GM21717 (cell line): ENCODE measurements around the gene PAN3.
"Not testable (repeated sequence)": the region's sequence is repeated elsewhere in the genome, so short reads cannot be mapped to it uniquely, and the experiment has no call there.

Source experiments
- ATAC-seq: cut with Tn5 transposase; IDR thresholded peaks from one replicate; pipeline ENCODE4 v1.9.1; 2021; ENCODE audit warnings: mild to moderate bottlenecking, moderate library complexity; ENCODE audit not compliant: unreplicated experiment

Gene PAN3

DNA sequence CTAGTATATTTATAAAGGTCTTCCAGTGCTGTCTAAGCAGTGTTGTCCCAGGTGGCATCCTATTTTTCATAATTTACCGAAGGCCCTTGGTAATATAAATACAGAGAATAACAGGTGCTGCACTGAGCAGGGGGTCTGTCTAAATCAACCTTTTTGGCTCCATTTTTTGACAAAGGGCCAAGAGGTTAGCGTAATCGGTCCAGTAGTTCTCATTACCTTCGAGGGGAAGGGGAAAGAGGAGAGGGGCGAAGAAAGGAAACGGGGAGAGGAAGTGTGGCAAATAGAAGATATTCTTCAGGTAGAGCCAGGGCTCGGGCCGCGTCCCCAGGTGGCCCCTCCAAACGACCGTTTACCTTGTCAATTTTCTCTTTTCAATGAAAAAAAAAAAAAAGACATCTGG, 749 bp upstream of the PAN3 start:
- peak; percentile 3 for ATAC-seq

DNA sequence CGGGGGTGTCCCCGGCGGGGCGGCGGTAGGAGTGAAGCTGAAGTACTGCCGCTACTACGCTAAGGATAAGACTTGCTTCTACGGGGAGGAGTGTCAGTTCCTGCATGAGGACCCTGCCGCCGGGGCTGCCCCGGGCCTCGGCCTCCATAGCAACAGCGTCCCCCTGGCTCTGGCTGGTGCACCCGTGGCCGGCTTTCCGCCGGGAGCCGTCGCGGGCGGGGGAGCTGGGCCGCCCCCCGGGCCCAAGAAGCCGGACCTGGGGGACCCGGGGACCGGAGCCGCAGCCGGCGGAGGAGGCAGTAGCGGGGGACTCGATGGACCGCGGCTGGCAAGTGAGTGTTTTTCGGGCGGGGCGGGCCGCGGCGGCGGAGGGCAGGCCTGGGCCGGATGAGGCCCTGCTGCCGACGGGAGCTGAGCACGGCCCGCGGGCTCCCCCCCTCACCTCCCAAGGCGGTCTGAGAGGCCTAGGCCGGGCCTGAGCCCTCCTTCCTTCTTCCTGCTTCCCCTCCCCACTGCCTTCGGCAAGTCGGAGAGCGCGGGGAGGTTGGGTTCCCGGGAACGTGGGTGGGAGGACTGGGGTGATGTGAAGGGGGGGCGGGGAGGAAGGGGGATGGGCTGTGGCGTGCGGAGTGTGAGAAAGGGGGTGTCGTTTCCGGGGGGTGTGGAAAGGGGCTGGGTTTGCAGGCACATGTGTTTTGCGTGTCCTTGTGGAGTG, 568 bp downstream of the PAN3 start:
- peak; percentile 43 for ATAC-seq

DNA sequence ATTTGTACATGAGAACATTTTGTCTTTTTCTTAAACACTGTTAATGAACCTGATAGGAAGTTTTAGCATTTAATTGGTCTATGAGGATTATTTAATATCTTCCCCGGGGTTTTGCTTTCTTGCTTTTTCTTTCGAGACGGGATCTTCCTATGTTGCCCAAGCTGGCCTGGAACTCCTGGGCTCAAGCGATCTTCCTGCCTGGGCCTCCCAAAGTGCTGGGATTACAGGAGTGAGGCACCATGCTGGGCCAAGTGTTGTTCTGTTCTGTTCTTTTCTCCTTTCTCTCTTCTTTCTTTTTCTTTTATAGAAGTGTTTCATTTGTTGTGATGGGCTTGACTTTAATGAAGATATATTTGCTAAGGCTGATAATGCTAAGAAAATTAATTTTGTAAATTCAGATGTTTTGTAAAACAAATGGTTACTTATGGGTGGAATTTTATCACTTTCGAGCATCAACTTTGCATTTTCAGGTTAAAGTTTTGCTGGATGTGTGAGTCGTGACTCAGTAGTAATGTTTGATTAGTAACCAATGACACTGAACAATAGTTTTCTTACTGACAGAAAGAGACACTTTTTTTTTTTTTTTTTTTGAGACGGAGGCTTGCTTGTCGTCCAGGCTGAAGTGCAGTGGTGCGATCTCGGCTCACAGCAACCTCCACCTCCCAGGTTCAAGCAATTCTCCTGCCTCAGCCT, 2.2 kb downstream of the PAN3 start:
- no peak for ATAC-seq

DNA sequence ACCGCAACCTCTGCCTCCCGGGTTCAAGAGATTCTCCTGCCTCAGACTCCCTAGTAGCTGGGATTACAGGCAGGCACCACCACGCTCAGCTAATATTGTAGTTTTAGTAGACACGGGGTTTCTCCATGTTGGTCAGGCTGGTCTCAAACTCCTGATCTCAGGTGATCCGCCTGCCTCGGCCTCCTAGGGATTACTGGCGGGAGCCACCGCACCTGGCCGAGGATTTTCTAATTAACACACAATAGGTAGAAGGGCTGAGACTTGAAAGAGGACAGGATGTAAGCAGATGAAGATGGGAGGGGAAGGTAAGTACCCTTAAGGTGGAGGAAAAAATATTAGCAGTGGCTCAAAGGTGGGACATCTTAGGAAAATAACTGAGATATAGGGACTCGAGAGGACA, 3.2 kb downstream of the PAN3 start:
- ATAC-seq, result not testable (repeated sequence)

DNA sequence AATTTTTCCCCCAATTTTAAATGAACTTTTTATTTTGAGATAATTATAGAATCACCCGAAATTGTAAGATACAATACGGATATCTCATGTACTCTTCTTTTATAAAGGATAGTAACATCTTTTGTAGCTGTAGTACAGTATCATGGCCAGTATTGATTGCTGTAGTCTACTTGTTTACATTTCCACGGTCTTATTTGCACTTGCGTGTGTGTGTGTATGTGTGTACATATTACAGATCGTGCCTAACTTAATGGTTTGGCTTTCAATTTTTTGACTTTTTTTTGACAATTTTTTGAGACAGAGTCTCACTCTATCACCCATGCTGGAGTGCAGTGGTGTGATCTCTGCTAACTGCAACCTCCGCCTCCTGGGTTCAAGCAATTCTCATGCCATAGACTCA, 6.7 kb downstream of the PAN3 start:
- no peak for ATAC-seq

DNA sequence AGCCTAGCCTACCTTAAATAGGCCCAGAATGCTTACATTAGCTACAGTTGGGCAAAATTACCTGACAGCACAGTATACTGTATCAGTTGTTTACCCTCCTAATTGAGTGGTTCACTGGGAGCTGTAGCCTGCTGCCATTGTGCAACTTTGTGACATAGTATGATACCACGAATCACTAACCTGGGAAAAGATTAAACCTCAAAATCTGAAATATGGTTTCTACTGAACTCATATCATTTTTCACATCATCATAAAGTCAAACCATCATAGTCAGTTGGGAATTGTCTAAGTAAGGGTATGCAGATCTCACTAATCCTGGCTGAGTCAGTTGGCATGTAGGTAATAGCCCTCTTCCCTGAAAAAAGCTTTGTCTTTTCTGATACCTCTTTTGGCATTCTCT, 9.2 kb downstream of the PAN3 start:
- no peak for ATAC-seq

DNA sequence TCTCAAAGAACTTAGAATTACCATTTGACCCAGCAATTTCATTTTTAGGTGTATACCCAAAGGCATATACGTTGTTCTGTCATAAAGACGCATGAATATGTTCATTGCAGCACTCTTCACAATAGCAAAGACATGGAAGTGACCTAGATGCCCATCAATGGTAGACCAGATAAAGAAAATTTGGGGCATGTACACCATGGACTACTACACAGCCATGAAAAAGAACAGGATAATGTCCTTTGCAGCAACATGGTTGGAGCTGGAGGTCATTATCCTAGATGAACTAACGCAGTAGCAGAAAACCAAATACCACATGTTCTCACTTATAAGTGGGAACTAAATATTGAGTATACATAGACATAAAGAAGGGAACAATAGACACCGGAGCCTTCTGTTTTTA, 20.7 kb downstream of the PAN3 start:
- no peak for ATAC-seq

DNA sequence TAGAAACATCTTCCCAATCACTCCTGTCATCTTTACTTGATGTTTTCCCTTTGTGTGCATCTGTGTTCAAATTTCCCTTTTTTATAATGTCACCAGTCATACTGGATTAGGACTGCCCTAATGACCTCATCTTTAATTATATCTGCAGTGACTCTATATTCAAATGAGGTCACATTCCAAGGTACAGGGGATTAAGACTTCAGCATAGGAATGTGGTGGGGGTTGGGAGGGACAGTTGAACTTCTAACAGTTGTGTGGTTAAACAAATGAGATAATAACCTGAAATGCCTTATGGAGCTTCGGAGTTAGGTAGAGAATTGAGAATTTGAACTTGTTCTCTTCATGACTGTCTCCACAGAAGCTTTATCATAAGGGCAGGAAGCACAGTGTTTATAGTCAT, 23.0 kb downstream of the PAN3 start:
- ATAC-seq, result no peak

DNA sequence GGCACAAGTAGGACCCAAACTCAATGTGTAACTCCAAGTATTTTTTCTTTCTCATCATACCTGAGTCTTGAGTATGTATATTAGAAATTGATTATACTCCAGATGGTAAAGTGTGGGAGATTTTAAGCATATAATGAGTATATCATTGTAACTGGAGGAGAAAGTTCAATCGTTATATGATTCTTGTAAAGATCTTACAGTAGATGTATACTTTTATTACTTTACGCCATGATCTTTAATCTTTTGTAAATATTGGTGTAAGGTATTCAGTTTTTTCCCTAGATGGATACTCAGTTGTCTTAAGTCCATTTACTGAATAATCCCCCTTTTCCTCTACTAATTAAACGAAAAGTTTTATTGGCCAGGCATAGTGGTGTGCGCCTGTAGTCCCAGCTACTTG, 25.2 kb downstream of the PAN3 start:
- ATAC-seq, result no peak

DNA sequence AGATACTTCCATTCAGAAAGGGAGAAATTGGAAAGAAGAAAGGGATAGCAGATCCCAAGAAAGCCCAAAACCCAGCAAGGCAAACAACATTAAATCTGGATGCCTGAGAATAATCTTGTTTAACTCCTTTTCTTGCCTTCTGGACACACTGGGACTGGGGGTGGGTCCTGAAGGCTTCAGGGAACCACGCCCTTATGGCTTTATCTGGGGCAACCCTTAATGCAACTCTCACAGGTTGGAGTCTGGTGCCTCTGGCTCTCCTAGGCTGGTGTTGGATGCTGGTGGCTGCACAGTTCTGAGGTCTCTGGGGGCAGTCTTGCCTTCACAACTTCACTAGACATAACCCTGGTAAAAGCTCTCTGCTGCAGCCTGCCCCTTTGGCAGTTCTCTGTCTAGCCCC, 27.9 kb downstream of the PAN3 start:
- ATAC-seq, result no peak

DNA sequence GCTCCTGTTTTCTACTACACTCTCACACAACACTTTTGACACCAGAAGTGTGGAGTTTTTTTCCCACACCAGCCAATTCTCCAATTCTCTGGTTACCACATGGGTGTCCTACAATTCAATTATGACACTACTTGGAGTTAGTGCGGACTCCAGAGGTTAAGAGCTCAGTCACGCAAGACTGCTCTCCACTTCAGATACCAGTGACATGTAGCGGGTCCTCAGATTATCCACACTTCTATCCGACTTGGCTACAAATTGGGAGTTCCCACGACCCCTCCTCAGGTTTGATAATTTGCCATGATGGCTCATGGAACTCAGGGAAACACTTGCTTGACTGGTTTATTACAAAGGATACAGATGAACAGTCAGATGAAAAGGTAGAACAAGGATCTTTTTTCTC, 32.9 kb downstream of the PAN3 start:
- no peak for ATAC-seq

DNA sequence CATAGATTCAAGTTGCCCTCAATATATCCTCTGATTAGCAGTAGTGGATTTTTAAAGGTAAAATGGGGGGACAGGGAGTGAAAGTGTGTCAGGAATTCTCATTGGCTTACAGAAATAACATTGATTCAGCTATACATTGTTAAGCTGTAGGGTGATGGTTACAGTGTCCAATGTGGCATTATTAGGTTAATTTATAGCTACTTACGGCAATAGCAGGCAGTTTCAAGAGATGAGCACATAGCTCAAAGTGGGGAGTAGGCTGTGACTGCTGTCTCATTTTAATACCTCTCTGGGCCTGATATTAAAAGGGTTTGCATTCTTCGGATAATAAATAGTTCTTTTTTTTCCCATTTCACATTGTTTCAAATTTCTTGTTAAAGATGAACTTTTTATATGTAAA, 34.6 kb downstream of the PAN3 start:
- ATAC-seq, result no peak

DNA sequence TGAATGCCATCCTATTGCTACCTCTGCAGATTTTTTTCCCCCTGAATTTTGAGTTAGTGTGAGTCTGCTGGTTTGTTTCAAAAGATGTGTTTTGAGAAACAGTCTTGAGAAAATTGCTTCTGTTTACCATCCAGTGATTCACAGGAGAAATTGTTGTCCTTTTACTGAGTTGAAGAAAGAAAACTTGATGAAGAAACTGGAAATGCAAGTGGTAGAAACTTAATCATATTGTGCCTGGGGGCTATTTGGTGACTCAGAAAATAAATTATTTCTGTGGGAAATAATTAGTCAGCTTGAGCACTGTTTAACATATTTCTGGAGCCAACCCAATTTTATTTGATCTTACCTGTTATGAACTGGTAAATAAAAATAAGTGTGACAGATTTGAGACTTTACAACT, 35.4 kb downstream of the PAN3 start:
- no peak for ATAC-seq

DNA sequence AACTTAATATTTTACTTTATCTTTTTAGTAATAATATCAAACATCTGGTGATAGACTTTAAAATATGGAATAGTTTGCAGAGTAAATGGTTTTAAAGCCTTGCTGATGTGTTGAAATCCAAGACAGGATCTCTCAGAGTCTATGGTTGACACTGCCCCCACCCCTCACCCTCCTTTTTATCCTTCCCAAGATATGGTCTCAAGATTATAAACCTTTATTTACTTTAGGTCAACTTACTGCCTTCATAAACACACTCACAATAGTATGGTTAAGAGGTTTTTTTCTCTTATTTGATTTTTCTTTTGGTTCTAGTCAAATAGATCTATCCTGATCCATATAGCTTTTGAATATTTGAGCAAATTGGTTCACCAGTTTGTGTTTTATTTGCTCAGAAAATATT, 39.0 kb downstream of the PAN3 start:
- no peak for ATAC-seq

DNA sequence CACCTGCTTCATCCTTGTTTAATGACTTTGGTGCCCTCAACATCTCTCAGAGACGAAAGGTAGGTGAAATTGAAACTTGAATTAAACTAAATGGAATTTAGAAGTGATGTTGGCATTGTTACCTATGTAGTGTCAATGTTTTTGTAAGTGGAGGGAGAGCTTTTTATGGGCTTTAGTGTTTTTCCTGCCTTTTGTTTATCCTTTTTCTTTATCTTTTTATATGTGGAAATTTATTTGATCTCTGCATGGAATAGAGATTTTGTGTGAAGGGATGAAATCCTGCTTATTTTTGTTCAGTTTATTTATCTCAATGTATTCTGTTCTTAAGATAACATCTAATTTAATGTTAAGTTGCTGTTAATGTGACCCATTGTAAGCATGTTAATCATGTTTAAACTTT, 39.5 kb downstream of the PAN3 start:
- no peak for ATAC-seq

DNA sequence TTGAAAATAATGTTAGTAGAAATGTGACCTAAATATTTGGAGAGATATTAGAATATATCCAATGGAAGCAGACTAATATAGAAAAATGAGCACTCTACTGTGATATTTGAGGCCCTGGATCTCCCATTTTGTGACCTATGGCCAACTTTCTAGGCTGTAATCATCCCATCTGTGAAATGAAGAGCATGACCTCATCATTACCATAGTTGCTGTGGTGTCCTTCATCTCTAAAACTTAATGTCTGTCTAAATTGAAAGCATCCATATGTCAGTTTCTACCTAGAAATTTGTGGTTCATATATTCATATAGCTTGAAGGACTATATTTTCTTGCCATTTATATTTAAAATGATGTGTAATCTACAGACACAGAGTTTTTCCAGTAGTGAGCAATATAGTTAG, 41.6 kb downstream of the PAN3 start:
- no peak for ATAC-seq

DNA sequence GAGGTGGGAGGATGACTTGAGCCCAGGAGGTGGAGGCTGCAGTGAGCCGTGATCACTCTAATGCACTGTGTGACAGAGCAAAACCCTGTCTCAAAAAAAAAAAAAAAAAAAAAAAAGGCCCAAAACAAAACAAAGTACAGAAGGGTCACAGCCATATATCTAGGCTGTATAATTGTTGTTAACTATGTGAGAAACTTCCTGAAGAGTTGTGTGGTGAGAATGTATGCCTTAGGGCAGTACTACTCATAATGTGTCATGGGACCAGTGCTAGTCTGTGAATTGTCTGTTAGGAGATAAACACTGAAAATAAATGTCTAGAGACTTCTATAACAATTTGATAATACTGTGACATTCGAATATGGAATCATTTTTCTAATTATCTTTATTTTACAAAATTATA, 43.1 kb downstream of the PAN3 start:
- ATAC-seq, result no peak

DNA sequence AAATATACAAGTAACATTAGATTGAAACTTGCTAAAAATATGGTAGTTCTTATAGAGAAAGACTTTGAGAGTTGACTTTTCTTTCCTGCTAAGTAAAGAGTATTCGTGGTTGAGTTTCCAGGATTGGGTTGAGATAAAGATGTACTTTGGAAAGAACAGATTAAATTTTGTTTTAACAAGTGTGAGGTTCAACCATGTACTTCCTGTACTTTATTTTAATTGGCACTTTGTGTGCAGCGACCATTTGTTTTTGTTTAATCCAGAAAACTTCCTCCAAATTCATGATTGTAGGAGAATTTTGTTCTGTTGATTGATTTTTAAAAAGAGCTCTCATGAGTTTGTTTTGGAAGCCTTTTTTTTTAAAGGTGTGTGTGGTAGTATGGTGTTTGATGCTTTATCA, 46.9 kb downstream of the PAN3 start:
- no peak for ATAC-seq

DNA sequence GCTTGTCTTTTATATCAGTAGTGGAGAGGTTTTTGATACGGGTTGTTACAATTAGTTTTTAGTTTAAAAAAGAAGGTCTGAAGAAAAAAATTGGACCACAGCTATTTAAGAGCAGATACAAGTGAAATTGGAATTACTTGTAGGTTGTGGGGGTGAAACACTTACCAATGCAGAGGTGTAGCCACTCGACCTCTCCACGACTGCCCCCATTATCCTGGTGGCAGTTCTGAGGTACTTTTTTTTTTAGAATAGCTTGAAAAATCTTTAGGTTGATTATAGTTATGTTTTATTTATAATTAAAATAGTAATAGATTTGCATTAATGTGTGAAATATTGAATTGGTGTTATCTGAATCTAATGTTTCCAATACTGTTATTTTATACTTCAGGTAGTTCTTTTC, 60.7 kb downstream of the PAN3 start:
- ATAC-seq, result no peak

DNA sequence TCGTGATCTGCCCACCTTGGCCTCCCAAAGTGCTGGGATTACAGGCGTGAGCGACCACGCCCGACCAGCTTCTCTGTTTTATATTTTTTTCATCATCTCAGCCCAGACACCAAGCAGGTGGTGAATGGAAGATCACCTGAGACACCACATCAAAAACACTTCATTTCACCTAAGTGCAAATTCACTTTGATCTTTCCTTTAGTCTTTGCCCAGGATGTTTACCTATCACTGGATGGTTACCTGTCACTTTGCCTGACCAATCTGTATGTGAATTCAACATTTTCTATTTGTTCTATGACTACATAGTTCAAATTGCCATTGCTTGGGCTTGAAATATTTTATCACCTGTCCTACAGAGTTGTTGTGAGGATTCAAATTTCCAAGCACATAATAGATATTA, 65.7 kb downstream of the PAN3 start:
- ATAC-seq, result no peak

DNA sequence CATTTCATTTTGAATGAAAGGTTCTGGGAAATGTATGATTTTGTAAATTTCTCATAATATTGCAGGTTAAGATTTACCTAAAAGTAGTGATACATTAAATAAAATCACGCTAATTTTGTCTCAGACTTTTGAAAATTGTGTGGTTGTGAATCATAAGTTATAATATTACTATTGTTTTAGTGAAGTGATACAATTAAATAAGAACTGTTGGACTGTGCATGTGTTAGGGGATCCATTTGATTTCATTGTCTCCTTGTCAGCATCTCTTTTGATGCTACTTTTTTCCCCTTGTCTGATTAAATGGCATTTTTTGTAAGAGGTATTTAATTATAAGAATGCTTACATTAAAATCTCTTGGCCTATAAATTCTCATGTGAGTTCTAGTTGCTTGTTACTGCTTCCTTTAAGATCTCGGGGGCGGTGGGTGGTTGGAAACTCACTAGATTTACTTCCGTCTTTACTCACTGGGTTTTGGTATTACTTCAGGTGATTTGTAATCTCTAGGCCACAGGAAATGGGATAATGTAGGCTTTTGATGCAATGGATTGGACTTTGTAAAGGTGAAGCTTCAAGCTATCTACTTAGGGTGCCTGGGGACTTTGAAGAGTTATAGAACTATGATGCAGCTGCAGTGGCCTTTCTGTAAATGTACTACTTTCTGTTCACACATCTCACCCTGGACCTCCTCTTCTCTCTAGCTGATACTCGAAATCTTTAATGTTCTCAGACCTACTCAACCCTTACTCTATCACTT, 66.5 kb downstream of the PAN3 start:
- no peak for ATAC-seq

DNA sequence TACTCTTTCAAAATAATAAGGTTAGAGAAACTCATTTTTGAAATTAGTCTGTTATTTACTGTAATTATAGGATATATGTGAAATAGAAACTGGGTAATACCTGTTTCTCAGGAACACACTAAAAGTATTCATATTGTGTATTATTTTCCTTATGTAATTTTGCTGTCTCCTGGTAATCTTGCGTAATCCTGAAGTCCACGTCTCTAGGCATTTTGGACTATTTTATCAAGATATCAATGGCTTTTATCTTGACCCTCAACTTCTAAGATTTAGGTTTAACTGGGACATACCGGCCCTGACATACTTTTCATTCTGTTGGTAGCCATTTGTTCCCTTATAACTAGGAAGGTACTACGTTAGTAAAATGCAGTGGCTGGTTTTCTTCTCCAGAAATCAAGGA, 80.3 kb downstream of the PAN3 start:
- no peak for ATAC-seq
